ENCODE measurements around the gene PCDHGA5. TPM values are rescaled to one million over a fixed set of nuclear protein-coding genes. Genes with fewer than 3 reads are reported as not detected.

Gene PCDHGA5
- polyA plus RNA-seq, 1 donor (not counting 4 experiments of a cell fraction or from before 2014, with no cell fraction given) = 0.01 TPM

DNA sequence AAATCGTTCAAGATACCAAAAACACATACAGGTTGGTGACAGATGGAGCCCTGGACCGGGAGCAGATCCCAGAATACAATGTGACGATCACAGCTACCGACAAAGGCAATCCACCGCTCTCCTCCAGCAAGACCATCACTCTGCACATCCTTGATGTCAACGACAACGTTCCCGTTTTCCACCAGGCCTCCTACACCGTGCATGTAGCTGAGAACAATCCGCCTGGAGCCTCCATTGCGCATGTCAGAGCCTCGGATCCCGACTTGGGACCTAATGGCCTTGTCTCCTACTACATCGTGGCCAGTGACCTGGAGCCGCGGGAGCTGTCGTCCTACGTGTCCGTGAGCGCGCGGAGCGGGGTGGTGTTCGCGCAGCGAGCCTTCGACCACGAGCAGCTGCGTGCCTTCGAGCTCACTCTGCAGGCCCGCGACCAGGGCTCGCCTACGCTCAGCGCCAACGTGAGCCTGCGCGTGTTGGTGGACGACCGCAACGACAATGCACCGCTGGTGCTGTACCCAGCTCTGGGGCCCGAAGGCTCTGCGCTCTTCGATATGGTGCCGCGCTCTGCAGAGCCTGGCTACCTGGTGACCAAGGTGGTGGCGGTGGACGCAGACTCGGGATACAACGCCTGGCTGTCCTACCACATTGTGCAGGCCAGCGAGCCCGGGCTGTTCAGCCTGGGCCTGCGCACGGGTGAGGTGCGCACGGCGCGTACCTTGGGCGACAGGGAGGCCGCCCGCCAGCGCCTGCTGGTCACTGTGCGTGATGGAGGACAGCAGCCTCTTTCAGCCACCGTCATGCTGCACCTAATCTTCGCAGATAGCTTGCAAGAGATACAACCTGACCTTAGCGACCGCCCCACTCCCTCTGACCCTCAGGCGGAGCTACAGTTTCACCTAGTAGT lies 7.9 kb downstream of the PCDHGA5 start:
- Histone ChIP-seq H3K4me3 (ENCODE audit: control insufficient read depth in 2 of 3, extremely low read depth in 1 of 3, insufficient read depth in 2 of 3, low read depth in 1 of 3, low read length in 3 of 3) (no peak overlapping the region), H3K27me3 (ENCODE audit: control insufficient read depth, extremely low read depth, insufficient read depth, low read length) (peaks cover 33% of the 10 kb centered on the region), H3K9me1 (ENCODE audit: control insufficient read depth, extremely low read depth, insufficient read depth, low read length) (no peaks in the 10 kb centered on the region), H3K4me2 (ENCODE audit: control insufficient read depth, extremely low read depth, insufficient read depth, low read depth, low read length) (no peak overlapping the region), H3K79me2 (ENCODE audit: control insufficient read depth, insufficient read depth, low read length) (no peaks in the 10 kb centered on the region), H3K27ac (ENCODE audit: control insufficient read depth, insufficient read depth, low read length) (no peak overlapping the region), H3K36me3 (ENCODE audit: control insufficient read depth in 2 of 2, extremely low read depth in 1 of 2, insufficient read depth in 2 of 2, low read length in 2 of 2) (no peaks in the 10 kb centered on the region), H3K4me1 (ENCODE audit: control insufficient read depth, extremely low read depth, insufficient read depth, low read length) (no peaks in the 10 kb centered on the region), H2AFZ (ENCODE audit: control insufficient read depth, low read length) (no peak overlapping the region), H3K9ac (ENCODE audit: control insufficient read depth, extremely low read depth, insufficient read depth, low read length) (no peak overlapping the region), H4K20me1 (ENCODE audit: control insufficient read depth, extremely low read depth, insufficient read depth, low read length) (no peaks in the 10 kb centered on the region), H3K9me3 (ENCODE audit: control insufficient read depth, low read depth, low read length) (peaks cover 24% of the 10 kb centered on the region)
- no peak for FAIRE-seq
- dilution Hi-C loops (cut with MboI; ENCODE audit: extremely low pct_ligation_motif_present, low sequenced_read_pairs) = no loop called here
- DNase-seq (ENCODE audit: low read depth, low spot score) = no peak
- no peak for TF ChIP-seq EZH2 (IDR thresholded peaks at IDR 0.05; ENCODE audit: low read length)
- TF ChIP-seq, protein P1, sequence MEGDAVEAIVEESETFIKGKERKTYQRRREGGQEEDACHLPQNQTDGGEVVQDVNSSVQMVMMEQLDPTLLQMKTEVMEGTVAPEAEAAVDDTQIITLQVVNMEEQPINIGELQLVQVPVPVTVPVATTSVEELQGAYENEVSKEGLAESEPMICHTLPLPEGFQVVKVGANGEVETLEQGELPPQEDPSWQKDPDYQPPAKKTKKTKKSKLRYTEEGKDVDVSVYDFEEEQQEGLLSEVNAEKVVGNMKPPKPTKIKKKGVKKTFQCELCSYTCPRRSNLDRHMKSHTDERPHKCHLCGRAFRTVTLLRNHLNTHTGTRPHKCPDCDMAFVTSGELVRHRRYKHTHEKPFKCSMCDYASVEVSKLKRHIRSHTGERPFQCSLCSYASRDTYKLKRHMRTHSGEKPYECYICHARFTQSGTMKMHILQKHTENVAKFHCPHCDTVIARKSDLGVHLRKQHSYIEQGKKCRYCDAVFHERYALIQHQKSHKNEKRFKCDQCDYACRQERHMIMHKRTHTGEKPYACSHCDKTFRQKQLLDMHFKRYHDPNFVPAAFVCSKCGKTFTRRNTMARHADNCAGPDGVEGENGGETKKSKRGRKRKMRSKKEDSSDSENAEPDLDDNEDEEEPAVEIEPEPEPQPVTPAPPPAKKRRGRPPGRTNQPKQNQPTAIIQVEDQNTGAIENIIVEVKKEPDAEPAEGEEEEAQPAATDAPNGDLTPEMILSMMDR (optimal IDR thresholded peaks at IDR 0.05 in 1 of 3, IDR thresholded peaks at IDR 0.05 in 1 of 3, conservative IDR thresholded peaks at IDR 0.05 in 1 of 3; ENCODE audit: extremely low read depth in 1 of 3, insufficient read depth in 2 of 3, low read length in 3 of 3) = no peak

DNA sequence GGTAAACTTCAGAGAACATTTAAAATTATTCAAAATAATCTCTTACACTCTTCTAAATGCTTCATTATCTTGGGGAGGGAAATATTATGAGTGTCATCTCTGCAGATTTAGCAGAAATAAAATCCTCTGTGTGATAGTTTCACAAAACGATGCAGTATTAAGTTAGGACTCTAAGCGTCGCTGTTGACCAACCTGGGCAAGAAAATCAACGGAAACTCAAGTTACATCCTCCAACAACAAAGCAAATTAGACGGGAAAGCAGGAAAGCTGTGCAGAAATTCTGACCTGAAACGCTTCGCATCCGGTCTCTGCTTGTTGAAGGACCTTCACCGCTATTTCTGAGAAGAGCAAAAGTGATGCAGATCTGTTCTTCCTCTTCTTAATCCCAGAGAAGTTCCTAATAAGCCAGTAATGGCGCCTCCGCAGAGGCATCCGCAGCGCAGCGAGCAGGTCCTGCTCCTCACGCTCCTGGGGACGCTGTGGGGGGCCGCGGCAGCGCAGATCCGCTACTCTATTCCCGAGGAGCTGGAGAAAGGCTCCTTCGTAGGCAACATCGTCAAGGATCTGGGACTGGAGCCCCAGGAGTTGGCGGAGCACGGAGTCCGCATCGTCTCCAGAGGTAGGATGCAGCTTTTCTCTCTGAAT lies 9.8 kb downstream of the PCDHGA5 start, which contains the start of gene PCDHGA6:
PCDHGA6 (plus strand) TSS at position 219 of the 645 bp plus-strand sequence; CDS start at position 412, 193 bp downstream.
- Histone ChIP-seq H4K20me1 (ENCODE audit: control insufficient read depth, extremely low read depth, insufficient read depth, low read length) (no peaks in the 10 kb centered on the region), H3K27me3 (ENCODE audit: control insufficient read depth, extremely low read depth, insufficient read depth, low read length) (peaks cover 33% of the 10 kb centered on the region), H3K4me3 (ENCODE audit: control insufficient read depth in 2 of 3, extremely low read depth in 1 of 3, insufficient read depth in 2 of 3, low read depth in 1 of 3, low read length in 3 of 3) (no peak within 1 kb of the TSS), H3K27ac (ENCODE audit: control insufficient read depth, insufficient read depth, low read length) (no peak within 1 kb of the TSS), H3K9ac (ENCODE audit: control insufficient read depth, extremely low read depth, insufficient read depth, low read length) (no peak within 1 kb of the TSS), H3K79me2 (ENCODE audit: control insufficient read depth, insufficient read depth, low read length) (no peaks in the 10 kb centered on the region), H3K9me1 (ENCODE audit: control insufficient read depth, extremely low read depth, insufficient read depth, low read length) (no peaks in the 10 kb centered on the region), H3K9me3 (ENCODE audit: control insufficient read depth, low read depth, low read length) (peaks cover 24% of the 10 kb centered on the region), H3K4me1 (ENCODE audit: control insufficient read depth, extremely low read depth, insufficient read depth, low read length) (no peaks in the 10 kb centered on the region), H3K4me2 (ENCODE audit: control insufficient read depth, extremely low read depth, insufficient read depth, low read depth, low read length) (peak within 1 kb of the TSS; percentile 7), H3K36me3 (ENCODE audit: control insufficient read depth in 2 of 2, extremely low read depth in 1 of 2, insufficient read depth in 2 of 2, low read length in 2 of 2) (no peaks in the 10 kb centered on the region), H2AFZ (ENCODE audit: control insufficient read depth, low read length) (peak within 1 kb of the TSS; percentile 11)
- DNase-seq (ENCODE audit: low read depth, low spot score) (no peak), FAIRE-seq (no peak)
- TF ChIP-seq, protein P1 (optimal IDR thresholded peaks at IDR 0.05 in 1 of 3, IDR thresholded peaks at IDR 0.05 in 1 of 3, conservative IDR thresholded peaks at IDR 0.05 in 1 of 3; ENCODE audit: extremely low read depth in 1 of 3, insufficient read depth in 2 of 3, low read length in 3 of 3) = peak in 2 of 3 experiments; percentile 31 to 33
- TF ChIP-seq EZH2 (IDR thresholded peaks at IDR 0.05; ENCODE audit: low read length) = no peak
- dilution Hi-C loops (cut with MboI; ENCODE audit: extremely low pct_ligation_motif_present, low sequenced_read_pairs) = no loop called here

Data from keratinocyte (primary cell).